DMS53 treated with DMSO at 0.1 percent for 48 hours (cell line): Measurements from ENCODE around the gene SCEL.
"Not testable (repeated sequence)": the region's sequence is repeated elsewhere in the genome, so short reads cannot be mapped to it uniquely, and the experiment has no call there.

ENCODE experiments used
- DNase-seq: peaks from one replicate; lab custom pipeline; 2025; ENCODE audit not compliant: unreplicated experiment; lab: John Stamatoyannopoulos, UW

SCEL gene, protein sequence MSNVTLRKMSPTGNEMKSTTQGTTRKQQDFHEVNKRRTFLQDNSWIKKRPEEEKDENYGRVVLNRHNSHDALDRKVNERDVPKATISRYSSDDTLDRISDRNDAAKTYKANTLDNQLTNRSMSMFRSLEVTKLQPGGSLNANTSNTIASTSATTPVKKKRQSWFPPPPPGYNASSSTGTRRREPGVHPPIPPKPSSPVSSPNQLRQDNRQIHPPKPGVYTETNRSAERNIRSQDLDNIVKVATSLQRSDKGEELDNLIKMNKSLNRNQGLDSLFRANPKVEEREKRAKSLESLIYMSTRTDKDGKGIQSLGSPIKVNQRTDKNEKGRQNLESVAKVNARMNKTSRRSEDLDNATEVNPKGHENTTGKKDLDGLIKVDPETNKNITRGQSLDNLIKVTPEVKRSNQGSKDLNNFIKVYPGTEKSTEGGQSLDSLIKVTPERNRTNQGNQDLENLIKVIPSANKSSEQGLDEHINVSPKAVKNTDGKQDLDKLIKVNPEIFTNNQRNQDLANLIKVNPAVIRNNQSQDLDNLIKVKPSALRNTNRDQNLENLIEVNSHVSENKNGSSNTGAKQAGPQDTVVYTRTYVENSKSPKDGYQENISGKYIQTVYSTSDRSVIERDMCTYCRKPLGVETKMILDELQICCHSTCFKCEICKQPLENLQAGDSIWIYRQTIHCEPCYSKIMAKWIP

GRCh38 chr13:77535448-77535847, at the start of gene SCEL:
Gene SCEL (plus strand): TSS chr13:77535706. CDS start chr13:77555876, 20,170 bp downstream.
- peak; percentile 10 for DNase-seq

DNA sequence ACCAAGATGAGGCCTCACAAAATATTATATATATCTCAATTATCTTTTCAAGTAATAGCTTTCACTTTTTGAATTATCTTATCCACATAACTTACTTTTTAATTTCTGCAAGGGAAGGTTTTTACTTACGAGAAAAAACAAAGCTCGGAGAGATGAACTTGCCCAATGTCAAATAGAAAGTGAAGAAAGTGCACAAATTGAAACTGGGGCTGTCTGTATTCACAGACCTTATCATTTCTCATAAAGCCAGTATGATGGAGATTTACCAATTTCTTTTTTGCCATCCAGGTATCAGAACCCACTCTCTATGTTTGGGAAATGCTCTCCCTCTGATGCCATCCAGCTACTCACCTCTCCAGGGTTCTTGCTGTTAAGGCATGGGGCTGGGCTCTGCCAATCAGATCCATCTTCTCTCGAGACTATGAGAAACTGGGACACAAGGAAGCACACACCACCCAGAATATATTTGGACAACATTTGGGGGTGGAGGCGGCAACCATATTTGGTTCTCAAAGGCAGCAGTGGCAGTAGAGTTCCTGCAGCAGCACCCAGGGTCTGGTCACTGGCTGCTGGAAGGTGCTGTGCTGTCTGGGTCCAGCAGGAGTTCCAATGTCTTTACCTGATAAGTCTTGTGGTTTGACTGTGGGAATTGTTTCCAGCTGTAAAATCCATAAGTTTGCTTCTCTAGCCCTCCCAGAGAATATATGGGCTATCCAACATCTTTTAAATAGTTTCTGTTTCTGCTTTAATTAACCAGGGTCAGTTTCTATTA, 45.8 kb upstream of the SCEL start:
- no peak for DNase-seq

DNA sequence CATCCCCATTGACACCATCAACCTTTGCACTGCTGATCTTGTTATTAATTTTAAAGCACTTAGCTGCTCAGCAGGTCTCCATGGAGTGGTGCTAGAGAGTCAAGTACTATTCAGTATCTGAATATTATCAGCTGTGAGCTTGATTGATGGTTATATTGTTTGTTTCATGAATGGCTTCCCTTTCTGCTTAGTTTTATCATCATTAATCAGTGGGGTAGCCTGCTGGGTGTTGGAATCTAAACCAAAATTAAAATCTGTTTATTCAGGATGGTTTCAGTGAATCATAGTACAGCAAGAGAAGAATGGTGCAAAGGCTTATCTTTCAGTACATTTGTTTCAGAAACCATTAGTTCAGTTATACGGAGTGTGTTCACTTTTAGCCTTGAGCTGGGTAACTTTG, 42.5 kb upstream of the SCEL start:
- DNase-seq: peak; percentile 6

GRCh38 chr13:77494226-77494625, 41.3 kb upstream of the SCEL start:
- no peak for DNase-seq

- DNase-seq: no peak
Observed at GRCh38 chr13:77497350-77497749, 38.2 kb upstream of the SCEL start.

DNA sequence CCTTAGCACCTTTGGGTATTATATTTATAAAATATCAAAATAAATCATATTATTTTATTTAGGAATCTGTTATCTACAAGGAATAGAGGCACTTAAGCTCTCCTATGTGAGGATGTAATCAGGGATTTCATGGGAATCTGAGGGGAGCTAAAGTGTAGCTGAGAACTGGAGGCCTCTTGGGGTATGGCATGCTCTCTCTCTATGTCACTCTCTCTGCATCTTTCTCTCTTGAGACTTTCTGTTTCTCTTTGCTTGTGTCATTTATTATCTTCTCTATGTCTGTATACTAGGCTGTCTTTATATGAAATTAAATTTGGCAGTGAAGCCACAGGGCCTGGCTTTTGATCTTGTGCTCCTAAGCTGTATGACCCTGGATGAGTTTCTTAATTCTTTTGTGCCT, 37.7 kb upstream of the SCEL start:
- no peak for DNase-seq

DNA sequence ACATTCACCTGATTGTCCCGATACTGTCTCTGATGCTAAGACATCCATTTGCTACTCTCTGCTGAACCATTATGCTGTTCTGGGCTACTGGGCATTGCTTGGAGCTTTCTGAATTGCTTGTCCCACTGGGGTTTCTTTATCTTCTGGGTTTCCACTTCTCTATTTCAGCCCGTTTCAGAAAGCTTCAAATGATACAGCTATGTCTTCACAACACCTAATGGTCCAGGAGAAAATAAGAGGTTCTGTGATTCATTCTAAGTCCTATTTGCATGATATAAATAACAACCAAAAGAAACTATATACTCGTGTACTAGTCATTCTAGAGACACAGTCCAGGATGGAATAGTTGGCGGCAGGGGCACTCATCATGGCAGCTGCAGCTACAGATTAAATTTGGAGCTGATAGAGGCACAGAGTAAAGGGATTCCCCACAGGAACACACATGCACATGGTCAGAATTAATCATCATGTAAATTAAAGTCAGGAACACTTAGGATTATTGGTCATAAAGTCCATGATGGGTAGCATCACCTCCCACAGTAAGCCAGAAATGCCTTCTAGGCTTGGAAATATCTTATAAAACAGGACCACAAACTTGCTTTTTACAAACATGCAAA, 33.3 kb upstream of the SCEL start:
- no peak for DNase-seq

- DNase-seq: no peak
Observed at GRCh38 chr13:77503398-77503797, 32.1 kb upstream of the SCEL start.

- DNase-seq: no peak
Observed at GRCh38 chr13:77506874-77507273, 28.6 kb upstream of the SCEL start.

DNA sequence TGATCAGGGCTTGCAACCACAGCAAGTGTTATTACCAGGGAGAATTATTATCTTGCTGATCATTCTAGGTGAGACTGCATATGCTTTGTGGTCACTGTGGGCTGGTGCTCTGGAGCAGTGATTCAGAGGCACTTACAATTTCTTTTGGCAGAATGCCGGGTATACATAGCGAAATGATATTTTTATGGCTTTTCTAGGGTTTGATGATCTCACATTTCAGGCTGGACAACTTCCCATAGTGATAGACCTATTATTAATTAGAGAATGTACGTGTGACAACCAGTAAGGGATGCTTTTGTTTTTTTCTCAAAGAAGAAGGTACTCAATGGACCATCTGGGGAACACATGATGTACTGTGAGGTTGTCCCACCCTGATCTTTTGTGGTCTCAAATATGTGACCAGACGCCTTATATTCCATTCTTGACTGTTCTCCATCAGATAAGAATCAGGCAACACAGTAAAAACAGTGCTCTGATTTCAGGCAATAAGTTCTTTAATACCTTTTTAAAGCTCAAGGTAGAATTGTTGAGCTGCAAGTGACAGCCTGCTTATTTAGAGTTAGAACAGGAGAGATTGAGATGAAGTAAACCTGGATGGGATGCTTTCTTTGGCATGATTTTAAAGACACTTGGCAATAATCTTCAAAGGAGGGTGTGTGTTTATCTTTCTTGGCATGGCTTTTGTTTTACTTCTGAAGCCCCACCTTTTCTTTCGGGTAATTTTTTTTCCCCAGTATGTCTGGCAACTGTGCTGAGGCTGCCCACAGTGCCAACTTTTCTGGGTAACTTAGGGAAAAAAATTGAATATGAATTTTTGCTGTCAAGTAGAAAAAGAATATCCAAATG, 27.4 kb upstream of the SCEL start:
- no peak for DNase-seq

DNA sequence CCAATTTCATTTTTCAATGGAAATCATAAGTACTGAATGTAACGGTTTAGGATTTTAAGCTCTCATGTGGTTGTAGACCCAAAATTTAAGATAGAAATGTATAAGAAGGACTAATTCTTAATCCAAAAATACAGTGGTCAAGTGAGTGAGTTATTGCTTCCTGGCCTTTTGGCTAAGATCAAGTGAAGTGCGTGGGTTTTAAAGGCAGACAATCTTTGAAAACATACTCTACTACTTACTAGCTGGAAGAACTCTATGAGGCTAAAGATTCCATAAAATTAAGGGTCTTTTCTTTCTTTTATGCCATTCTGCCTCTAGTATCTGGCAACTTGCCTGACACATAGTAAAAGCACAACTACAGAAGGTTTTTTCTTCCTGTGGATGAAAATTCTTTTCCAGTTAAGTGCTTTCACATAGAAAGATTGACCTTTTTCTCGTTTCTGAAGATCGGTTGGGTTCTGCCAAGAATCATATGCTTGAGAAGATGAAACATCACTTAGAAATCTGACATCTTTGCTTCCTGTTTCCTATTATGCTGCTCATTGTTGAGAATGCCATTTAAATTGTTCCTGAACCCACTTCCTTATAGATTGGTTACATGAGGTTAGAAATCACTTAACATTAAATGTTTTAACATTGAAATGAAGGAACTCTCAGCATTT, 26.4 kb upstream of the SCEL start:
- peak; percentile 20 for DNase-seq

- no peak for DNase-seq
Observed at GRCh38 chr13:77510156-77510555, 25.4 kb upstream of the SCEL start.

DNA sequence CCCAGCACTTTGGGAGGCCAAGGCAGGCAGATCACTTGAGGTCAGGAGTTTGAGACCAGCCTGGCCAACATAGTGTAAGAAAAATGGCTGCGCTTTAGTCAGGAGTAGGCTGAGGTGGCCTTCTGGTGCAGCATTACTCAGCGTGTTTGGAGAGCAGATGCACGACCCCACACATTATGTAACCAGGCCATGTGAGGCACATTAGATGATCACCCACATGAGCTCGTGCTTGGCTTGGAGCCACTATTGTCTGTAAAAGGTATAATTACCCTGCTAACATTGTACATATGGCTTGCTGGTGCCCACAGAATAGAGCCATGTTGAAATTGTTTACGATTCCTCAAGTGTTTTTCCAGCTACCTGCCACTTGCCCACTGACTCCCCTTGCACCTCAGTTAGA, 24.0 kb upstream of the SCEL start:
- no peak for DNase-seq

DNA sequence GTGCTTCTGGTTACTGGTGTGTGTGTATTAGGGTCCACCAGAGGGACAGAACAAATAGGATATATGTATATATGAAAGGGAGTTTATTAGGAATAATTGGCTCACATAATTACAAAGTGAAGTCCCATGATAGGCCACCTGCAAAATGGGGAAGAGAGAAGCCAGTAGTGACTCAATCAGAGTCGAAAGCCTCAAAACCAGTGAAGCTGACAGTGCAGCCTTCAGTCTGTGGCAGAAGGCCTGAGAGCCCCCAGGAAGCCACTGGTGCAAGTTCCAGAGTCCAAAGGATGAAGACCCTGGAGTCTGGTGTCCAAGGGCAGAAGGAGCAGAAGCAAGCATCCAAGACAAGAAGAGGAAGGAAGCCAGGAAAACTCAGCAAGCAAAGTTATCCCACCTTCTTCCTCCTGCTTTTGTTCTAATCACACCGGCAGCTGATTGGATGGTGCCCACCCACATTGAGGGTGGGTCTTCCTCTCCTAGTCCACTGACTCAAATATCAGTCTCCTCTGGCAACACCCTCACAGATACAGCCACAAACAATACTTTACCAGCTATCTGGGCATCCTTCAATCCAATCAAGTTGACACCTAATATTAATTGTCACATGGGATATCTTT, 21.7 kb upstream of the SCEL start:
- no peak for DNase-seq

GRCh38 chr13:77514336-77514726, 21.2 kb upstream of the SCEL start:
- no peak for DNase-seq

DNA sequence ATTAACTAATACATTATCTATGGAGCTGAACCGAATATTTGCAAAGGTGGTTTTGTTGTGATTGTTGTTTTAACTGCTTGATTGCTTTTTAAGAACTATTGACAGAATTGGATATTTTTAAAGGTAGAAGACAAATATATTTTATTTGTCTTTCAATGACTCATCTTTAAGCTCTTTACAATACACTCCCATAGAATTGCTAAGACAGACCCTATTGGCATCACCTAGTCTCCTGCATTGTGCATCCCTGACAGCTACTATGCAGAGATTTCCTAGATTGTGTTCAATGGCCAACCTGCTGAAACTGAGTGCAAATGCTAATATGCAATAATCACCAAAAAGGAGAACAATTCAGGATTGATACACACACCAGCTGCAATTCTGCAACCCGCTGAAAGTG, 19.7 kb upstream of the SCEL start:
- DNase-seq: peak; percentile 41

- no peak for DNase-seq
Observed at GRCh38 chr13:77516342-77516789, 19.1 kb upstream of the SCEL start.

- no peak for DNase-seq
Observed at GRCh38 chr13:77518266-77518665, 17.2 kb upstream of the SCEL start.

GRCh38 chr13:77519396-77519795, 16.1 kb upstream of the SCEL start:
- not testable (repeated sequence) for DNase-seq
